Sigmoid colon (tissue), 4 donors: ENCODE measurements around the gene PHC2.

Experiments used
- EP300 ChIP-seq, 4 donors: sonication (generic); formaldehyde crosslinking; IDR thresholded peaks; one replicate each; pipeline ENCODE4 v1.6.1; 2017; ENCODE audit warnings: antibody characterized with exemption in 4 of 4
- POLR2A ChIP-seq, 2 donors: fragments of 450-650 bp; IDR thresholded peaks; one replicate each; pipeline ENCODE4 v1.6.1; 2016; ENCODE audit warnings: antibody characterized with exemption in 2 of 2, mild to moderate bottlenecking in 2 of 2, moderate library complexity in 2 of 2
- TF ChIP-seq, protein P1 (sequence below), 4 experiments: fragments of 450-650 bp in 3 of 4; fragments of 200-600 bp in 1 of 4; IDR thresholded peaks; one replicate each; pipeline ENCODE4 v1.5.1; 2016 to 2019; ENCODE audit warnings: antibody characterized with exemption in 4 of 4, mild to moderate bottlenecking in 3 of 4, moderate library complexity in 2 of 4

DNA sequence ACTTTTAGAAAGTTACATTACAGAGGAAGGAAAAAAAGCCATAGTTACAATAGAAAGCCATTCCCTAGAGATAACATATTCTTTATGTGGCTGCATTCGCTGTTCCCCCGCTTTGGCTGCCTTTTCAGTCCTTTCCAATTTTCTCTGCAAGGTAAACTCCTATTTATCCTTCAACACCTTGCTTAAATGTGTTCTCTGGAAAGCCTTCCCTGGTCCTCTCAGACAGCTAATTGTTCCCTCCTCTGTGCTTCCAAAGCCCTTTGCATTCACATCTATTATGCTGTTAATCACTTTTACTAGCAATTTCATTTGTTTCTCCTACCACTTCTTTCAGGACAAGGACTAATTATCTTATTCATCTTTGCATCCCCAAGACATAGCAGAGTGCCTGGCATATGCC is 1.6 kb downstream of the PHC2 start:
- TF ChIP-seq, protein P1, sequence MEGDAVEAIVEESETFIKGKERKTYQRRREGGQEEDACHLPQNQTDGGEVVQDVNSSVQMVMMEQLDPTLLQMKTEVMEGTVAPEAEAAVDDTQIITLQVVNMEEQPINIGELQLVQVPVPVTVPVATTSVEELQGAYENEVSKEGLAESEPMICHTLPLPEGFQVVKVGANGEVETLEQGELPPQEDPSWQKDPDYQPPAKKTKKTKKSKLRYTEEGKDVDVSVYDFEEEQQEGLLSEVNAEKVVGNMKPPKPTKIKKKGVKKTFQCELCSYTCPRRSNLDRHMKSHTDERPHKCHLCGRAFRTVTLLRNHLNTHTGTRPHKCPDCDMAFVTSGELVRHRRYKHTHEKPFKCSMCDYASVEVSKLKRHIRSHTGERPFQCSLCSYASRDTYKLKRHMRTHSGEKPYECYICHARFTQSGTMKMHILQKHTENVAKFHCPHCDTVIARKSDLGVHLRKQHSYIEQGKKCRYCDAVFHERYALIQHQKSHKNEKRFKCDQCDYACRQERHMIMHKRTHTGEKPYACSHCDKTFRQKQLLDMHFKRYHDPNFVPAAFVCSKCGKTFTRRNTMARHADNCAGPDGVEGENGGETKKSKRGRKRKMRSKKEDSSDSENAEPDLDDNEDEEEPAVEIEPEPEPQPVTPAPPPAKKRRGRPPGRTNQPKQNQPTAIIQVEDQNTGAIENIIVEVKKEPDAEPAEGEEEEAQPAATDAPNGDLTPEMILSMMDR (IDR thresholded peaks at IDR 0.05): no peak
- TF ChIP-seq EP300 (IDR thresholded peaks at IDR 0.05): no peak
- TF ChIP-seq POLR2A (IDR thresholded peaks at IDR 0.05): no peak
